A673 (cell line): Measurements from ENCODE around the gene TMEM273. TPM values are rescaled to one million over a fixed set of nuclear protein-coding genes. Genes with fewer than 3 reads are reported as not detected.
A peak's percentile ranks its signal among the peaks of the same experiment; 100 is the strongest.

Experiments
- BruUV-seq: library from RNA; stranded (reverse); fragments of 400-500 nt; replicated peaks from 2 replicates; lab custom pipeline; 2021; lab: Mats Ljungman, UMichigan
- CTCF ChIA-PET: fragments of 300-600 bp; sonication (Branson Sonifier 250); formaldehyde crosslinking; loops from one replicate; lab custom pipeline; 2022; ENCODE audit warnings: antibody characterized with exemption; lab: Charles Lee
- POLR2A ChIA-PET: fragments of 300-600 bp; sonication (Branson Sonifier 250); formaldehyde crosslinking; loops from one replicate; lab custom pipeline; 2022; ENCODE audit warnings: antibody characterized with exemption; ENCODE audit not compliant: low non-redundant PET; lab: Charles Lee
- DNase-seq: peaks from one replicate; pipeline ENCODE4 v3.0.0-alpha.2; 2015; ENCODE audit warnings: low spot score
- H3K27ac ChIP-seq: fragments of 200-600 bp; sonication (generic); 2 replicates; pipeline ENCODE4 v1.5.1; 2016; ENCODE audit warnings: mixed run types, low read depth, mild to moderate bottlenecking, mixed read lengths, antibody characterized with exemption, low read length; ENCODE audit not compliant: poor library complexity, severe bottlenecking
- H3K27me3 ChIP-seq: fragments of 200-600 bp; sonication (generic); replicated peaks from 2 replicates; pipeline ENCODE4 v1.6.1; 2017; ENCODE audit warnings: mixed run types, low read depth, mild to moderate bottlenecking, mixed read lengths, antibody characterized with exemption, low read length; ENCODE audit not compliant: insufficient read depth, poor library complexity
- H3K36me3 ChIP-seq: fragments of 200-600 bp; sonication (generic); 2 replicates; pipeline ENCODE4 v1.6.1; 2016; ENCODE audit warnings: mixed run types, mild to moderate bottlenecking, mixed read lengths, antibody characterized with exemption, low read length; ENCODE audit not compliant: insufficient read depth, poor library complexity, severe bottlenecking
- H3K4me1 ChIP-seq: fragments of 200-600 bp; sonication (generic); 2 replicates; pipeline ENCODE4 v1.6.1; 2017; ENCODE audit warnings: mixed run types, mild to moderate bottlenecking, mixed read lengths, antibody characterized with exemption, low read length; ENCODE audit not compliant: insufficient read depth, poor library complexity, severe bottlenecking
- H3K4me3 ChIP-seq: fragments of 200-600 bp; sonication (generic); 2 replicates; pipeline ENCODE4 v1.5.1; 2016; ENCODE audit warnings: low read depth, mixed run types, mild to moderate bottlenecking, mixed read lengths, low read length; ENCODE audit not compliant: poor library complexity, severe bottlenecking
- H3K9me3 ChIP-seq: fragments of 200-600 bp; sonication (generic); 2 replicates; pipeline ENCODE4 v1.6.1; 2016; ENCODE audit warnings: mixed run types, low read depth, mild to moderate bottlenecking, mixed read lengths, antibody characterized with exemption, low read length; ENCODE audit not compliant: poor library complexity, severe bottlenecking
- EZH2 ChIP-seq: fragments of 200-600 bp; sonication (generic); IDR thresholded peaks from 2 replicates; pipeline ENCODE4 v1.6.1; 2017; ENCODE audit warnings: borderline replicate concordance, low read depth, mild to moderate bottlenecking, mixed read lengths, antibody characterized with exemption, low read length; ENCODE audit not compliant: poor library complexity, severe bottlenecking
- intact Hi-C: fragments of 100-400 bp; cut with micrococcal nuclease; formaldehyde crosslinking; loops from one replicate; pipeline ENCODE4 v1.10.0; 2022; ENCODE audit not compliant: unreplicated experiment
- total RNA-seq: library from RNA; stranded (reverse); gene quantifications from 2 replicates; pipeline ENCODE4 v1.2.3, GENCODE V29; 2021
- TF ChIP-seq, protein P1 (sequence below): fragments of 300-800, 200-600 bp; sonication (generic); conservative IDR thresholded peaks from 2 replicates; pipeline ENCODE4 v1.5.1; 2017; ENCODE audit warnings: low read depth, mild to moderate bottlenecking, antibody characterized with exemption, low read length, moderate library complexity, mixed read lengths

TMEM273 gene
- total RNA-seq, 1 experiment from 2014 or later: not detected

DNA sequence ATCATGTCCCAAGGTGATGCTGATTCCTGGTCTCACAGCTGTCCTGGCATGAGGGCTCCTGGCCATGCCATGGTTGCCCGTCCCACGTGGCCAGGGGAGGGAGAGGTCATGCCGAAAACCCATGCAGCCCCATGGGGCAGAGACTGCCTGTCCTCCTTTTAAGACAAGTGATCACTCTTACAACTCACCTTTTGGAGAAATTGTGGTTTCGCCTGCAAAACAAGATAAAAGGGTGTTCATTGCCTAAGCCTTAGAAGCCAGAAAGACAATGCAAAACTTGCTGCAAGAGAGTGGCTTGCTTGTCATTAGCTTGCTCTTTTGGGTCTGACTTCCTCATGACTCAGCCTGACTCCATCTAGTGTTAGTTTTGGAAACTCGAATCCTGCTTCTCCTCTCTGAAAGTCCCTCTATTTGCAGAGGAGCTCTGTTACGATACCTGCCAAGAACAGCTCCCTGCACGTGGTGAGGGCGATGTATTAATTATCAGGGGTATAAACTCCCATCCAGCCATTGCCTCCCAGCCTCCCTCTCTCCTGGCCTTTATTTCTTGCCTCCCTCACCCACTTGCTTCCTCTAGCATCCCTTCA lies 26.7 kb downstream of the TMEM273 start:
- H3K9me3 ChIP-seq: no peaks in the 10 kb centered on the region
- no TSS peak for BruUV-seq
- peak; percentile 12 for DNase-seq
- no peaks in the 10 kb centered on the region for H3K36me3 ChIP-seq
- no peak for TF ChIP-seq EZH2
- TF ChIP-seq, protein P1, sequence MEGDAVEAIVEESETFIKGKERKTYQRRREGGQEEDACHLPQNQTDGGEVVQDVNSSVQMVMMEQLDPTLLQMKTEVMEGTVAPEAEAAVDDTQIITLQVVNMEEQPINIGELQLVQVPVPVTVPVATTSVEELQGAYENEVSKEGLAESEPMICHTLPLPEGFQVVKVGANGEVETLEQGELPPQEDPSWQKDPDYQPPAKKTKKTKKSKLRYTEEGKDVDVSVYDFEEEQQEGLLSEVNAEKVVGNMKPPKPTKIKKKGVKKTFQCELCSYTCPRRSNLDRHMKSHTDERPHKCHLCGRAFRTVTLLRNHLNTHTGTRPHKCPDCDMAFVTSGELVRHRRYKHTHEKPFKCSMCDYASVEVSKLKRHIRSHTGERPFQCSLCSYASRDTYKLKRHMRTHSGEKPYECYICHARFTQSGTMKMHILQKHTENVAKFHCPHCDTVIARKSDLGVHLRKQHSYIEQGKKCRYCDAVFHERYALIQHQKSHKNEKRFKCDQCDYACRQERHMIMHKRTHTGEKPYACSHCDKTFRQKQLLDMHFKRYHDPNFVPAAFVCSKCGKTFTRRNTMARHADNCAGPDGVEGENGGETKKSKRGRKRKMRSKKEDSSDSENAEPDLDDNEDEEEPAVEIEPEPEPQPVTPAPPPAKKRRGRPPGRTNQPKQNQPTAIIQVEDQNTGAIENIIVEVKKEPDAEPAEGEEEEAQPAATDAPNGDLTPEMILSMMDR: 0 out of 2 replicates have a peak, but pooled peaks have one; percentile 18
- ChIA-PET CTCF (interaction anchor here (1.9 kb wide), 1 partner anchor 503 kb away, joined by 9 read pairs; no protein-coding TSS in a partner anchor), POLR2A (no interaction called here)
- no peak overlapping the region for H3K27ac ChIP-seq
- no peak overlapping the region for H3K4me3 ChIP-seq
- intact Hi-C loops: loop anchor here (10.0 kb wide), 3 partner anchors 177 to 797 kb away; no protein-coding TSS in a partner anchor
- no peaks in the 10 kb centered on the region for H3K4me1 ChIP-seq
- H3K27me3 ChIP-seq: peaks cover 31% of the 10 kb centered on the region

DNA sequence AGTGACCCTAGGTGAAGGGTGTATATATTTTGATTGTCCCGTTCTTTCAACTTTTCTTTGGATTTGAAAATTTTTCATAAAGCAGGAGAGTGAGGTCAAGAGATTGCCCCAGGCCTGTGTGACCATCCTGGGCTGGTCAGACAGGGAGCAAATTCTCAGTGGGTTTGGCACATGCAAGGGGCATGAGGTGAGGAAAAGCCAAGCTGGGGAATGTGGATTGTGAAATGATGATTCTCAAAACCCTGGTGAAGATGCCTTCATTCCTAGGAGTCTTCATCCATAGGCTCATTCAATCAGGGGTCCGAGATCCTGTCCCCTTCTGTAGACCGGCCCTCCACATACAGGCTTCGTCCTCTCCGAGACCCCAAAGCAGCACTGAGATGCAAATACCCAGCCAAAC lies 27.4 kb downstream of the TMEM273 start:
- intact Hi-C loops: loop anchor here (10.0 kb wide), 3 partner anchors 176 to 796 kb away; no protein-coding TSS in a partner anchor
- Histone ChIP-seq H3K36me3 (no peaks in the 10 kb centered on the region), H3K9me3 (no peaks in the 10 kb centered on the region), H3K4me1 (no peaks in the 10 kb centered on the region), H3K4me3 (no peak overlapping the region), H3K27me3 (peaks cover 35% of the 10 kb centered on the region), H3K27ac (no peak overlapping the region)
- BruUV-seq: no TSS peak
- no peak for DNase-seq
- TF ChIP-seq, protein P1: no peak
- TF ChIP-seq EZH2: no peak
- POLR2A ChIA-PET: no interaction called here
- CTCF ChIA-PET: no interaction called here

DNA sequence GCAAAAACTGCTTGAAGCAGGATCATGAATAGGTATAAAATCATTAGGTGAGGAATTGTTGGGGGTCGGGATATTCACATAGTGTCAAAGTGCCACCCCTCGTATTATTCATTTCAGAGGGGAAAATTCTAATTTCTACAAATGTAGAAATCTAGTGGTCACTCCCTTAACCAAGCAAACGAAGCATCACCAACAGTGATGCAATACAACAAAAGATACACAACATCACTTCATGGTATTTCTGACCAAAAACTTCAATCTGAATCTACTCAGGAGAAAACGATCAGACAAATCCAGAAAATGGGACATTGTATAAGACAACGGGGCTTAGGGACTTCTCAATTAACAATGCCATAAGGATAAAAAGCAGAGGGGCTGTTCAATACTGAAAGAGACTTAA lies 28.1 kb downstream of the TMEM273 start:
- no TSS peak for BruUV-seq
- POLR2A ChIA-PET: no interaction called here
- no peaks in the 10 kb centered on the region for H3K36me3 ChIP-seq
- peaks cover 37% of the 10 kb centered on the region for H3K27me3 ChIP-seq
- no peak for DNase-seq
- intact Hi-C loops: loop anchor here (10.0 kb wide), 3 partner anchors 175 to 795 kb away; no protein-coding TSS in a partner anchor
- no peak overlapping the region for H3K4me3 ChIP-seq
- H3K9me3 ChIP-seq: no peaks in the 10 kb centered on the region
- no peak overlapping the region for H3K27ac ChIP-seq
- CTCF ChIA-PET: no interaction called here
- no peaks in the 10 kb centered on the region for H3K4me1 ChIP-seq
- TF ChIP-seq, protein P1: no peak
- no peak for TF ChIP-seq EZH2
